ENCODE measurements around the gene MOK. TPM values are rescaled to one million over a fixed set of nuclear protein-coding genes. Genes with fewer than 3 reads are reported as not detected.

Gene MOK
- total RNA-seq, 2 experiments from 2014 or later = 6.2 to 6.6 TPM

DNA sequence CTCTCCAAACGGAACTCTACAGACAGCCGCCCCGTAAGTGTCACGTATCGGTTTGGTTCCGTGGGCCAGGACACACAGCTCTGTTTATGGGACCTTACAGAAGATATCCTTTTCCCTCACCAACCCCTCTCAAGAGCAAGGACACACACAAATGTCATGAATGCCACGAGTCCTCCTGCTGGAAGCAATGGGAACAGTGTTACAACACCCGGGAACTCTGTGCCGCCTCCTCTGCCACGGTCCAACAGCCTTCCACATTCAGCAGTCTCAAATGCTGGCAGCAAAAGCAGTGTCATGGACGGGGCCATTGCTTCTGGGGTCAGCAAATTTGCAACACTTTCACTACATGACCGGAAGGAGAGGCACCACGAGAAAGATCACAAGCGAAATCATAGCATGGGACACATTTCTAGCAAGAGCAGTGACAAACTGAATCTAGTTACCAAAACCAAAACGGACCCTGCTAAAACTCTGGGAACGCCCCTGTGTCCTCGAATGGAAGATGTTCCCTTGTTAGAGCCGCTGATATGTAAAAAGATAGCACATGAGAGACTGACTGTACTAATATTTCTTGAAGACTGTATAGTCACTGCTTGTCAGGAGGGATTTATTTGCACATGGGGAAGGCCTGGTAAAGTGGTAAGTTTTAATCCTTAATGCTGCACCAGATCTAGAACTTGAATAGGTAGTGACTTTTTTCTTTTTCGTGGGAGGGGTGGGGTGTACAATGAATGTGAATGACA is 95.6 kb downstream of the MOK start:
- ChIA-PET CTCF (no interaction called here), POLR2A (no interaction called here)
- intact Hi-C loops (cut with micrococcal nuclease) = no loop called here
- no peaks in the 10 kb centered on the region for H3K27me3 Mint-ChIP-seq
- peaks cover 9% of the 10 kb centered on the region for H3K36me3 Mint-ChIP-seq (ENCODE audit: low read depth)
- no peak overlapping the region for H3K4me3 Mint-ChIP-seq
- no peak for ATAC-seq
- no peak for DNase-seq
- no peaks in the 10 kb centered on the region for H3K9me3 Mint-ChIP-seq
- no peak overlapping the region for H3K27ac Mint-ChIP-seq
- peaks cover 3% of the 10 kb centered on the region for H3K4me1 Mint-ChIP-seq (ENCODE audit: low read depth)
- TF ChIP-seq, protein P1, sequence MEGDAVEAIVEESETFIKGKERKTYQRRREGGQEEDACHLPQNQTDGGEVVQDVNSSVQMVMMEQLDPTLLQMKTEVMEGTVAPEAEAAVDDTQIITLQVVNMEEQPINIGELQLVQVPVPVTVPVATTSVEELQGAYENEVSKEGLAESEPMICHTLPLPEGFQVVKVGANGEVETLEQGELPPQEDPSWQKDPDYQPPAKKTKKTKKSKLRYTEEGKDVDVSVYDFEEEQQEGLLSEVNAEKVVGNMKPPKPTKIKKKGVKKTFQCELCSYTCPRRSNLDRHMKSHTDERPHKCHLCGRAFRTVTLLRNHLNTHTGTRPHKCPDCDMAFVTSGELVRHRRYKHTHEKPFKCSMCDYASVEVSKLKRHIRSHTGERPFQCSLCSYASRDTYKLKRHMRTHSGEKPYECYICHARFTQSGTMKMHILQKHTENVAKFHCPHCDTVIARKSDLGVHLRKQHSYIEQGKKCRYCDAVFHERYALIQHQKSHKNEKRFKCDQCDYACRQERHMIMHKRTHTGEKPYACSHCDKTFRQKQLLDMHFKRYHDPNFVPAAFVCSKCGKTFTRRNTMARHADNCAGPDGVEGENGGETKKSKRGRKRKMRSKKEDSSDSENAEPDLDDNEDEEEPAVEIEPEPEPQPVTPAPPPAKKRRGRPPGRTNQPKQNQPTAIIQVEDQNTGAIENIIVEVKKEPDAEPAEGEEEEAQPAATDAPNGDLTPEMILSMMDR (IDR thresholded peaks at IDR 0.05) = no peak

DNA sequence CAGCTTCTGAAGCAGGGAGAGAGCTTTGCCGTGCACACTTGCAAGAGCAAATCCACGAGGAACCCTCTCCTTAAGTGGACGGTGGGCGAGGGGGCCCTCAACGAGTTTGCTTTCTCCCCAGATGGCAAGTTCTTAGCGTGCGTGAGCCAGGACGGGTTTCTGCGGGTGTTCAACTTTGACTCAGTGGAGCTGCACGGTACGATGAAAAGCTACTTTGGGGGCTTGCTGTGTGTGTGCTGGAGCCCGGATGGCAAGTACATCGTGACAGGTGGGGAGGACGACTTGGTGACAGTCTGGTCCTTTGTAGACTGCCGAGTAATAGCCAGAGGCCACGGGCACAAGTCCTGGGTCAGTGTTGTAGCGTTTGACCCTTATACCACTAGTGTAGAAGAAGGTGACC is 96.2 kb downstream of the MOK start:
- ChIA-PET POLR2A (no interaction called here), CTCF (no interaction called here)
- DNase-seq (no peak), ATAC-seq (no peak)
- intact Hi-C loops (cut with micrococcal nuclease) = no loop called here
- TF ChIP-seq, protein P1 (IDR thresholded peaks at IDR 0.05) = no peak
- H3K36me3 Mint-ChIP-seq (ENCODE audit: low read depth) = peaks cover 14% of the 10 kb centered on the region
- no peak overlapping the region for H3K4me3 Mint-ChIP-seq
- peaks cover 7% of the 10 kb centered on the region for H3K4me1 Mint-ChIP-seq (ENCODE audit: low read depth)
- no peak overlapping the region for H3K27ac Mint-ChIP-seq
- H3K9me3 Mint-ChIP-seq = no peaks in the 10 kb centered on the region
- H3K27me3 Mint-ChIP-seq = no peaks in the 10 kb centered on the region

DNA sequence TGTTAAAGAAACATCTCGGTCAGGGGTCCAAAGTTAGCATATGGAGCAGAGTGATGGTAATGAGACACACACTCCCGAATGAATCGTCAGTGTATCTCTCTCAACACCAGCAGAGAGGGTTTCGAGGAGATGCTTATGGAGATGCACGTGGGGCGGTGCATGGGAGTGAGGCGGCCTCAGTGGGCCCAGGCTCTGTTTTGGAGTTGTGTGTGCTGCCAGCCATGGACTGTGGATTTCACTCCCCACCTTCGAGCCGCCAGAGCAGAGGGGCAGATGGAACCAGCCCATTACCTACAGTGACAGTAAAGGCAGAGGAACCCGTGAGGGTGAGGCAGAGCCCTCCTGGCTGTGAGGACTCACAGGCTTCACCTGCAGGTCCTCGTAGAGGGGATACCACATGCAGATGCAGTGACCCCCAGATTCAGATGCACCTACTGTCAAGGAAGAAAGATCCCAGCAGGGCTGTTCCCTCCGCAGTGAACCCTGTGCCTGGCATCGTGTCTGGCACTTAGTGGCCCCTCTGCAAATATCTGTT is 97.1 kb downstream of the MOK start:
- Mint-ChIP-seq H3K9me3 (no peaks in the 10 kb centered on the region), H3K36me3 (ENCODE audit: low read depth) (peaks cover 14% of the 10 kb centered on the region), H3K27ac (no peak overlapping the region), H3K4me1 (ENCODE audit: low read depth) (peaks cover 8% of the 10 kb centered on the region), H3K27me3 (no peaks in the 10 kb centered on the region), H3K4me3 (no peak overlapping the region)
- ChIA-PET CTCF (interaction anchor here (1.1 kb wide), 1 partner anchor 23 kb away, joined by 3 read pairs; no protein-coding TSS in a partner anchor), POLR2A (no interaction called here)
- DNase-seq (no peak), ATAC-seq (no peak)
- TF ChIP-seq, protein P1 (IDR thresholded peaks at IDR 0.05) = no peak
- intact Hi-C loops (cut with micrococcal nuclease) = no loop called here

DNA sequence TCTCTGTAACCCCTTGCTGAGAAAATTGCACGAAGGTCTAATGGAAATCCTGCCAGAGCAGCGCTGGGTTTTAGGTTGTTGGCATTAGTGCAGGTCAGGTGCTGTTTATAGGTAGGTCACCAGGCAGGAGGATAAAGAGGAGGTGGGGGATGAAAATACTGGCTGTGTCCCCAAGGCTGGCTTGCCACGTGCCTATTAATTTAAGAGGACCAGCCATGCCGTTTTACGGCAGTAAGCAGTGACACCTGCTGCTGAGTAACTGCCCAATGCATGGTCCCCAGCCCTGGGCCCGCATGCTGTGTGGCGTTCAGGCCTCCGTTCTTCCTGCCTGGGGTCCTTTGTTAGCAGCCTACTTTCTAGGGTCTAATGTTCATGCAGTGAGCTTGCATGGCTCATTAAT is 98.0 kb downstream of the MOK start:
- H3K27me3 Mint-ChIP-seq = no peaks in the 10 kb centered on the region
- no peak overlapping the region for H3K27ac Mint-ChIP-seq
- intact Hi-C loops (cut with micrococcal nuclease) = no loop called here
- ATAC-seq (no peak), DNase-seq (no peak)
- H3K4me1 Mint-ChIP-seq (ENCODE audit: low read depth) = peaks cover 12% of the 10 kb centered on the region
- H3K4me3 Mint-ChIP-seq = no peak overlapping the region
- POLR2A ChIA-PET = no interaction called here
- CTCF ChIA-PET = interaction anchor here (1.1 kb wide), 1 partner anchor 23 kb away, joined by 3 read pairs; no protein-coding TSS in a partner anchor
- TF ChIP-seq, protein P1 (IDR thresholded peaks at IDR 0.05) = no peak
- H3K9me3 Mint-ChIP-seq = no peaks in the 10 kb centered on the region
- peaks cover 14% of the 10 kb centered on the region for H3K36me3 Mint-ChIP-seq (ENCODE audit: low read depth)

DNA sequence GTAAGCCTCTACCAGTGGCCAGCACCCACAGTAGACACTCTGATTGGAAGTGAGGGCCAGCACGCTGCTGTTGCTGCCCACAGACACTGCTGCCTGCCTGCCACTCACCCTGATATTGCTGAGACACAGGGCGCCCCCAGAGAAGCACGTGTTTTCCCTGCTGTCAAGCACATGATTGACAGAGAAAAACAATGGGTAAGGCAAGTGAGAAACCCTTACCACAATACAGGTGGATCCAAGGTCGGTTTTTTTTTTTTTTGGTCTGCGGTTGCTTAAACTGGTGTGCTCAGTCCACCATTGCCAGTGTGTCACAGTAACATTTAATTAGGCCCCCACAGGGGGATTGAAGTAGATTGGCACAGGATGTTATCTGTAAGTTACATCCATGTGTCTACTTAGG is 99.4 kb downstream of the MOK start:
- peaks cover 14% of the 10 kb centered on the region for H3K36me3 Mint-ChIP-seq (ENCODE audit: low read depth)
- intact Hi-C loops (cut with micrococcal nuclease) = no loop called here
- ChIA-PET CTCF (no interaction called here), POLR2A (no interaction called here)
- H3K27me3 Mint-ChIP-seq = no peaks in the 10 kb centered on the region
- ATAC-seq (peak; percentile 13), DNase-seq (no peak)
- H3K9me3 Mint-ChIP-seq = no peaks in the 10 kb centered on the region
- no peak overlapping the region for H3K4me3 Mint-ChIP-seq
- H3K27ac Mint-ChIP-seq = no peak overlapping the region
- peaks cover 25% of the 10 kb centered on the region for H3K4me1 Mint-ChIP-seq (ENCODE audit: low read depth)
- TF ChIP-seq, protein P1 (IDR thresholded peaks at IDR 0.05) = no peak
